Hepatic stellate cell (primary cell): ENCODE results near the gene SUMO3.

Source experiments
- DNase-seq: peaks from one replicate; pipeline ENCODE4 v3.0.0; 2011; ENCODE audit warnings: low spot score

The SUMO3 gene

GRCh38 chr21:44828362-44829056 is 10.6 kb upstream of the SUMO3 start:
- no peak for DNase-seq

DNA sequence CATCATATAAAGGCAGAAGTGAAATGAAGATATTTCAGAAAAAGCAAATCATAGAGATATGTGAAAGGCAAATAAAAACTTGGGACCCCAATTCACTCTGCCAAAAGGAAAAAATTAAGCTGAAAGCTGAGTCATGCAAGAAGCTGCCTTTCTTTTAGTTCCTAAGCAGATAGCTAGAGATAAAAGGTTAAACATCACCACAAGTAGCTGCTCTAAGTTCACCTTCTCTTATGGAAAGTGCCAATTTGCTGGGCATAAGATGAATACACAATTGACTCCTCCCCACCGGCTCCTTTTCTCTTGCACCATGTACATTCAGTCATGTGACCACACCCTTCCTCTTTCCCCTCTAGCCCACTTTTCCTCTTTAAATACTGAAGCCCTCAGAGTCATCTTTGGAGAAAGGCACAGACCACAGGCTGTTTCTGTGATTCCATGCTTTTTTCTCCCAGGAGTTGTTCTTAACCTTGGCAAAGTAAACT is 5.4 kb upstream of the SUMO3 start:
- no peak for DNase-seq

GRCh38 chr21:44822484-44823178 is 4.8 kb upstream of the SUMO3 start:
- no peak for DNase-seq

DNA sequence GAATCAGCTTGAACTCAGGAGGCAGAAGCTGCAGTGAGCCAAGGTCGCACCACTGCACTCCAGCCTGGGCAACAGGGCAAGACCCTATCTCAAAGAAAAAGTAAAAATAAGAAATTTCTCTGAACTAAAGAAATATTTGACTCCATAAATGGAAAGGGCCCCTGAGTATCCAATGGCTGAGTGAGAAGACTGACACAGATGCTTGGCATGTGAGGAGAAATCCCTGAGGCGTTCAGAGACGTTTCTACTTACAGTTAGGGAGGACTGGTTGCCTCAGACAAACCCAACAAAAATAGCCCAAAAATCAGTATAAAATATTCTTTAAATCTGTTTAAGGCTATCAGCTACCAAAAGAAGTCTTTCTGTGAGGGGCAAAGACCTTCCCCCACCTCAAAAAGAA is 3.0 kb upstream of the SUMO3 start:
- peak; percentile 69 for DNase-seq

GRCh38 chr21:44819283-44820243 is 1.7 kb upstream of the SUMO3 start:
- DNase-seq: no peak

DNA sequence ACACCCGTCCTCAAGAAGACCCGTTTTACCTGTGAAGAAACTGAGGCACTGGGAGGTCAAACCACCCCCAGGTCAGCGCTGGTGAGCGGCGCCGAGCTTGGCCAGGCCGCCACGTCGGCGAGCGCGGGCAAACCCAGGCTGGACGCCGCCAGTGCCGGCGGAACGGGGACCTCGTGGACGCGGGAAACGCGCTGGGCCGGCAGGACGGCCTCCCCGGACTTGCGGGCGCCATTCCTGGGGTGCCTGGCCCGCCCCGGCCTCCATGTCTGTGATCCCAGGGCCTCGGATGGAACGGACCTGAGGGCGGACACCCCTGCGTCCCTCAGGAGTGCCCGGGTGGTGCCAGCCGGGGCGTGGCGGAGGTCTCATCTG is 764 bp upstream of the SUMO3 start:
- no peak for DNase-seq

DNA sequence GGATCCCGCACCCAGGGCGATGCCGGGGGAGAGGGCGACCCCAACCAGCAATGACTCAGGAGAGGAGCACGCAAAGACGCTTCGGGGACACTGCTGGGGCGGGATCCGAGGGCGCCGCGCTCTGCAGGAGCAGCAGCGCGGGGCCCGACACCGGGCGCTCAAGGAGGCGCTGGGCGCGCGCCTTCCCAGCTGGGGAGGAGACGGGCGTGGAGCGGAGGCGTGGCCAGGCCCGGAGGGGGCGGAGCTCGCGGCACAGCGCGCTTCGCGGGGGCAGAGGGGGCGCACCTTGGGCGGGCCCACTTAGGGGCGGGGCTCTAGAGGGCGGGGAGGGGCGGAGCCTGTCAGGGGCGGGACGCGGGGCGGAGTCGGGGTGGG is 369 bp downstream of the SUMO3 start:
- DNase-seq: peak; percentile 88

GRCh38 chr21:44816761-44817505 is 929 bp downstream of the SUMO3 start:
- DNase-seq: no peak

DNA sequence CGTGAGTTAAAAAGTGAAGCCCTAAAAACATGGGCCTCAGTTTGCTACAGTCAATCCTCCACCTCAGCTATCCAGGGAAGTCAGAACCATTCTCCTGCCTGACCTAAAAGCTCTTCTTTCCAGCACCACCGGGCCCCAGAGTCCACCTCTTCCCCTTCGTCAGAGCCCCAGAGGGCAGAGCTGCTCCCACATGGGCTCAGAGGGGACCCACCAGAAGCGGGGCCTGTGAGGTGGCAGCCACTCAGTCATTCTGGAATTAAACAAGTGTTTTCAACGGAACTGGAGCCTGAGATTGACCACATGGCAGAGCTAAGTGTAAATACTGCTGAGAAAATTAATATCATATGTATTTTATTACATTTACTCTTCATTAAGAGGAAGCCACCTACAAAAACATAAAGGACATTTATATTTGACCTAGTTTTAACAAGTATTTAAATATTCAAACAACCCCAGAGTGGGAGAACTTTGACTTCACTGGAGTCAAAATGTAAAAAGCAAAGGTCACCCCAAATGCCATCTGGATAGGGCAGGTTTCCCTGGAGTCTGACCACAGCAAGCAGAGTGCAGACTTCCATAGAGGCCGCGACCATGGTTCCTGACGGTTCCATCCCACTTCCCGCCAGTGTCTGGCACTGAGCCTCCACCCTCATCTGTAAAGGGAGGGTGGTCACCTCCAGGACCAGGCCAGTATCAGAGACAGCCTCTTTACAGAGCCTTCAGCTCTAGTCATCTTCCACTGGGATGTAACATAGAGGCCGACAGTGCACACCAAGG is 1.8 kb downstream of the SUMO3 start:
- no peak for DNase-seq

DNA sequence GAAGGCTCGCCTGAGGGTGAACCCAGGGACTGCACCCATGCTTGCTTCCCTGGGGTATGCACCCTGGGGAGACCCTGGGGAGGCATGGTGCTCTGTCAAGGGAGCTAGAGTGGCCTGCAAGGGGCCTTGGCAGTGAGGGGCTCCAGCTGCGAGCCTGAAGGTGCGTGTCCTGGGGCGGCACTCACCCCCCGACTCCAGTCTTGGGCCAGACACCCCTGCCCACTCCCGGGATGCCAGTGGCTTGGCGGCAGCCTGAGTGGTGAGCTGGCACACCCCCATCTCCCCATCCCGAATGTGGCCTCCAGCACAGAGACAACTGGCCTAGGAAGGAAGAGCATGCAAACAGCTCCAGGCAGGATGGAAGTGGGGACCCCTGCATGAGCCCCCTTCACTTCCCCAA is 2.6 kb downstream of the SUMO3 start:
- no peak for DNase-seq

DNA sequence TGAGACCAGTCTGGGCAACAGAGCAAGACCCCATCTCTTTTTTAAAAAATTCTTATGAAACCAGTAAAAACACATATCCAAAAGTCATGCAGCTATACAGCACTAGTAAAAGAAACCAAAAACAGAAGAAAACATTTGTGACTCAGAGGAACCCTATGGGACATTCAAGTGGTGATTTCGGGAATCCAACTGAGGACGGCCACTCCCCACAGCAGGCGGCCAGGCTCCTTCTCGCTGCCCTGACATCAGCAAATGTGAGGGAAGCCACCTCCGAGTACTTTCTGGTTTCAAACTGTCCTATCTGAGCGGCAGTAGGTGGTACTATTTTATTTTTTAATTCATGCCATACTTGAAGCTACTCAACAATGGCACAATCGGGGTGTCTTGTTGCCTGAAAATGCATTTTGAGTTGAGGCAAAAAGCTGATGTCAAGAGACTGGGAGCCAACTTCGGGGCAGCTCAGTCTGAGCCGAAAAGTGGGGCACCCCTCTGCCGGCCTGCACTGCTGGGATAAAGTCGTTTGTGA is 3.3 kb downstream of the SUMO3 start:
- no peak for DNase-seq

- no peak for DNase-seq
Observed at GRCh38 chr21:44813727-44814126, 4.1 kb downstream of the SUMO3 start.

DNA sequence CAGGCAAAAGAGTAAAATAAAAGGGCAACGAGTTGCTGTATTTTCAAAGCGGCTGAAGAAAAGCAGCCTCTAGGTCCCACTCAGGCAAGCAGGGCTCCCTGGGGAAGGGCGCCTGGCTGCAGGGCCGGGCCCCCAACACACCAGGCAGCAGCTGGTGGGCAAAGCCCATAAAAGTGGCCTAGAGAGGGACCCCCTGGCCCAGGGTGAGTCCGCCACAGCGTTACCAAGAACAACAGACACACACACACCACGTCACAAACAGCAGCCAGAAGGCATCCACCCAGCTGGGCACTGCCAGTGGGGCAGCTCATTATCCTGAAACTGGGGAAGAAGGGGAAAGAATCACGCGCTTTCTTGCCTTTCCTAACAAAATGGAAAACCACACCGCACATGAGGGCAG is 4.7 kb downstream of the SUMO3 start:
- no peak for DNase-seq

GRCh38 chr21:44812640-44813039 is 5.2 kb downstream of the SUMO3 start:
- DNase-seq: no peak

DNA sequence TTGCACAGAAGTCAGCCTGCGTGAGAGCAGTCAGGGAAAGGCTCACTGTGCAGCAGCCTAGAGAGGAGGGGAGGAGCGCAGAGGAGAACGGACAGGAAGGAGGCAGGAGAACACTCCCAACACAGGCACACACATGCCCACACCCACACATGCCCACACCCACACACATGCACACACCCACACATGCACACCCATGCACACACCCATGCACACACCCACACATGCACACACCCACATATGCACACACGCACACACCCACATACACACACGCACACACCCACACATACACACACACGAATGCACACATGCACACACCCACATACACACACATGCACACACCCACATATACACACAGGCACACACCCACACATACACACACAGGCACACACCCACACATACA is 7.1 kb downstream of the SUMO3 start:
- no peak for DNase-seq

DNA sequence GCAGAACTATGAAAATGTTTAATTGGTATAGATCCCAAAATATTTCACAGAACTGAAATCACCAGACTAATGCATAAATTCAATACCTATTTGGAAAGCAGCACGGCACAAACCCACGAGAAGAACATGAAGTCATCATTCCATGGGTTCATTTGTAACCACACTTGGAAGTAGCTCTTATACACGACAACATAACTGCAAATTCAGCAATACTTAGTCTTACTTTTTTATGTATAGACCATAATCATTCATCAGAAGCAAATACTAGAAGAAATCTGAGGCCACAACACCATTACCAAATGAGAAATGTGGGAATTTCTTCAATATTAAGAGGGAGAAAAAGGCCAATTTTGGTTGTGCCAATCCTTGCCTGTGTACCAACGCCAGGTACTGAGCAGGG is 12.0 kb downstream of the SUMO3 start:
- no peak for DNase-seq

GRCh38 chr21:44805226-44805625 is 12.6 kb downstream of the SUMO3 start:
- DNase-seq: no peak

DNA sequence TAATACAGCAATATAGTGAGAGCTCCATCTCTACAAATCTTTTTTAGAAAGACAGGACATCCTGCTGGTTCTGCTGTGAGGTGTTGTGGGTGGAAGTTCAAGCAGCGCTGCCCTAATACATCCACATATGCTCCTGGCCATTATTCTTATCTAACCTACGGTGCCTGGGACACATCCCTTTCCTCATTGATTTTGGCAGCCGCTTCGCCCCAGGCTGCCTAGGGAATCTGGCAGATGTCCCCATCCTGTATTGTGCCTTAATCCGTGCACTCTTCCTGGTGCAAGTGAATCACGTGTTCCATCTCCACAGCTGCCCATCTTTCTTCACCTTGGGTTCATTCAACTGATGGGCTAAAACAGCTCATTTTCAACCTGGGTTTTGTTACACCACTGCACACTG is 13.1 kb downstream of the SUMO3 start:
- no peak for DNase-seq

DNA sequence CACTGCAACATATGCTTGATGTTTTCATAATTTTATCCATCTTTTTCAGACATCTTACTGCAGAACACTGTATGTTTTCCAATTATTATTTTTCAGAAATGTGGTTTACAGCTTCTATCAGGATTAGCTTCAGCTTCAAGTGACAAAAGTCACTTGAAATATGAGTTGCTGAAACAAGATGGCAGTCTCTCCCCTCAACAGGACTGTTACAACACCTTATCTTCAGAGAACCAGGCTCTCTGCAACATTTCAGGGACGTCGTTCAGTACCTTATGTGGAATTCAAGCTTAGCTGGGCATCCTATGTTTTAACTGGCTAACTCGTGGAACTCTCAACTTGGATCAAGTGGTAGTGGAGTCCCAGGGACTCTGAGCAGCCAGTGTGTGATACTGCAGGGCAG is 14.2 kb downstream of the SUMO3 start:
- no peak for DNase-seq

- no peak for DNase-seq
Observed at GRCh38 chr21:44802396-44803153, 15.3 kb downstream of the SUMO3 start.
